Left ventricle myocardium inferior (tissue), 1 donor: ENCODE results near the gene DSE. TPM values are rescaled to one million over a fixed set of nuclear protein-coding genes. Genes with fewer than 3 reads are reported as not detected.

ENCODE experiments used
- DNase-seq: peaks from one replicate; pipeline ENCODE4 v3.0.0-alpha.2; 2020
- H3K27ac ChIP-seq: fragments of 200-600 bp; replicated peaks from 2 replicates; pipeline ENCODE4 v1.8.0; 2021
- H3K27me3 ChIP-seq: fragments of 200-600 bp; 2 replicates; pipeline ENCODE4 v1.8.0; 2021; ENCODE audit warnings: low read depth
- H3K36me3 ChIP-seq: fragments of 200-600 bp; 2 replicates; pipeline ENCODE4 v1.8.0; 2021
- H3K4me1 ChIP-seq: fragments of 200-600 bp; 2 replicates; pipeline ENCODE4 v1.8.0; 2021
- H3K4me3 ChIP-seq: fragments of 200-600 bp; 2 replicates; pipeline ENCODE4 v1.8.0; 2021; ENCODE audit warnings: mild to moderate bottlenecking, moderate library complexity
- H3K9me3 ChIP-seq: fragments of 200-600 bp; replicated peaks from 2 replicates; pipeline ENCODE4 v1.8.0; 2021
- CTCF ChIP-seq: fragments of 200-600 bp; IDR thresholded peaks from 2 replicates; pipeline ENCODE4 v1.8.0; 2021; ENCODE audit warnings: antibody characterized with exemption, mild to moderate bottlenecking, borderline replicate concordance
- intact Hi-C: fragments of 100-400 bp; cut with micrococcal nuclease; formaldehyde crosslinking; loops from one replicate; pipeline ENCODE4 v1.11.0; 2022
- total RNA-seq: library from RNA; stranded (reverse); fragmentation: NEBNext Ultra II Directional; extraction: Animal tissue kit (Norgen Biotek cat#: 25700); gene quantifications from one replicate; pipeline ENCODE4 v1.2.1, GENCODE V29; 2021
- donor health status: DM: no; HTN: yes; CAD: no; lungs with severe emphysema.

The DSE gene
- total RNA-seq, 1 donor from 2014 or later: 14.0 TPM

GRCh38 chr6:116371120-116371917 is 572 bp downstream of the DSE start:
- H3K4me1 ChIP-seq: peaks cover 40% of the 10 kb centered on the region

DNA sequence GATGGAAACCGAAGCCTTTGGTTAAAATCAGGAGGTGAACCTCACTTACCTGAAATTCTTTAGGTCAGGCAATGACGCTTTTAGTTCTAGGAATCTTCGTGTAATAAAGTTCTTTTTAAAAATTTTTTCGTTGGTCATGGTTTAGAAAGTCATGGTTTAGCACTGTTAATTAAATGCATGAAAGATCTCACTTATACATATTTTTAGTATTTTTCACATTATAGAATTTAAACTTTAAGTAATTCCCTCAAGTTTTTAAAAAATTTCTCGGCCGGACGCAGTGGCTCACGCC is 1.1 kb downstream of the DSE start:
- H3K4me3 ChIP-seq: peak overlapping the region; percentile 94
- no peaks in the 10 kb centered on the region for H3K27me3 ChIP-seq
- intact Hi-C loops: no loop called here
- peaks cover 40% of the 10 kb centered on the region for H3K4me1 ChIP-seq
- H3K36me3 ChIP-seq: no peaks in the 10 kb centered on the region
- no peaks in the 10 kb centered on the region for H3K9me3 ChIP-seq
- DNase-seq: no peak
- no peak for TF ChIP-seq CTCF
- H3K27ac ChIP-seq: peak overlapping the region; percentile 91

More at GRCh38 chr6:116371120-116371917, 572 bp downstream of the DSE start:
- Histone ChIP-seq H3K36me3 (no peaks in the 10 kb centered on the region), H3K27me3 (no peaks in the 10 kb centered on the region), H3K9me3 (no peaks in the 10 kb centered on the region), H3K27ac (peak overlapping the region; percentile 91), H3K4me3 (peak overlapping the region; percentile 94)
- TF ChIP-seq CTCF: no peak
- intact Hi-C loops: no loop called here
- peak; percentile 73 for DNase-seq

GRCh38 chr6:116373300-116373699 is 2.6 kb downstream of the DSE start:
- Histone ChIP-seq H3K4me3 (no peak overlapping the region), H3K9me3 (no peaks in the 10 kb centered on the region), H3K27ac (no peak overlapping the region), H3K27me3 (no peaks in the 10 kb centered on the region), H3K4me1 (peaks cover 40% of the 10 kb centered on the region), H3K36me3 (no peaks in the 10 kb centered on the region)
- TF ChIP-seq CTCF: no peak
- intact Hi-C loops: no loop called here
- no peak for DNase-seq

DNA sequence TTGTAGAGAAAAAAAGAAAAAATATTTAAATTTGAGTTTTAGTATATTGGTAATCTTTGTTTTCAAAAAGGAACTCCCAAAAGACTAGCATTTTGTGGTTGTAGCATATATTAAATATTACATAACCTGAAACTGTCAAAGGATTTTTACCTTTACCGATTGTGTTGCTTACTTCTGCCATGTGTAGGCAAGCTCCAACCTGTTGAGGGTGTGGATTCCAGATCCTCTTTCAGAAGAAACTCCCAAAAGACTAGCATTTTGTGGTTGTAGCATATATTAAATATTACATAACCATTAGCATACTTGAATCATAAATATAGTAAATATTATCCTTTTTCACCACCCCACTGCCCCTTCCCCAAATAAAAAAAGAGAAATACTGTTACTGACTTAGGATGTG is 3.2 kb downstream of the DSE start:
- H3K4me1 ChIP-seq: peaks cover 40% of the 10 kb centered on the region
- H3K36me3 ChIP-seq: no peaks in the 10 kb centered on the region
- no peaks in the 10 kb centered on the region for H3K9me3 ChIP-seq
- no peak overlapping the region for H3K4me3 ChIP-seq
- intact Hi-C loops: no loop called here
- no peak for TF ChIP-seq CTCF
- no peak overlapping the region for H3K27ac ChIP-seq
- H3K27me3 ChIP-seq: no peaks in the 10 kb centered on the region
- DNase-seq: no peak

- no peak for DNase-seq
- TF ChIP-seq CTCF: no peak
- Histone ChIP-seq H3K27me3 (no peaks in the 10 kb centered on the region), H3K4me1 (peaks cover 38% of the 10 kb centered on the region), H3K9me3 (no peaks in the 10 kb centered on the region), H3K4me3 (no peak overlapping the region), H3K36me3 (no peaks in the 10 kb centered on the region), H3K27ac (no peak overlapping the region)
- intact Hi-C loops: no loop called here
These were observed 3.8 kb downstream of the DSE start for GRCh38 chr6:116374586-116374985.
